HEK293 (cell line): ENCODE results near the gene CX3CL1.
"Not testable (repeated sequence)": the region's sequence is repeated elsewhere in the genome, so short reads cannot be mapped to it uniquely, and the experiment has no call there.

ENCODE experiments used
- CTCF ChIA-PET: fragments of 350-600 bp; formaldehyde crosslinking; extraction: SDS; loops from one replicate; lab custom pipeline; 2021; ENCODE audit warnings: antibody characterized with exemption; lab: Yijun Ruan, JAX
- POLR2A ChIA-PET: fragments of 300-600 bp; formaldehyde crosslinking; extraction: SDS; loops from one replicate; lab custom pipeline; 2020; ENCODE audit warnings: antibody characterized with exemption, inconsistent platforms; lab: Yijun Ruan, JAX
- H3K27ac ChIP-seq: fragments of 200-500 bp; sonication (Bioruptor generic); 2 replicates; pipeline ENCODE4 v1.5.1; 2014; ENCODE audit warnings: low read depth, low read length, control low read depth, inconsistent platforms; ENCODE audit errors: extremely low read depth
- H3K36me3 ChIP-seq, 2 experiments: fragments of 200-500 bp in 1 of 2; sonication (Bioruptor generic) in 1 of 2; 1 replicate in 1 of 2; 2 replicates in 1 of 2; pipeline ENCODE4 v1.5.1; 2014 to 2017; ENCODE audit warnings: inconsistent platforms in 2 of 2, low read length in 2 of 2; ENCODE audit not compliant: control insufficient read depth in 2 of 2, insufficient read depth in 1 of 2
- H3K4me1 ChIP-seq: fragments of 200-500 bp; sonication (Bioruptor generic); 2 replicates; pipeline ENCODE4 v1.5.1; 2014; ENCODE audit warnings: mild to moderate bottlenecking, low read length, inconsistent platforms; ENCODE audit not compliant: control insufficient read depth, insufficient read depth
- H3K4me3 ChIP-seq: 2 replicates; pipeline ENCODE4 v1.5.1; 2011; ENCODE audit warnings: low read depth, mild to moderate bottlenecking, control low read depth, low read length, moderate library complexity
- H3K9me3 ChIP-seq: fragments of 200-500 bp; sonication (Bioruptor generic); 2 replicates; pipeline ENCODE4 v1.5.1; 2014; ENCODE audit warnings: low read depth, low read length, inconsistent platforms; ENCODE audit not compliant: control insufficient read depth, insufficient read depth
- FEZF1 ChIP-seq: fragments of 450-650 bp; formaldehyde crosslinking; IDR thresholded peaks from 2 replicates; pipeline ENCODE4 v1.5.1; 2016; ENCODE audit warnings: missing biosample characterization, missing genetic modification characterization
- GLI2 ChIP-seq: fragments of 450-650 bp; formaldehyde crosslinking; IDR thresholded peaks from 2 replicates; pipeline ENCODE4; 2017; ENCODE audit warnings: missing biosample characterization, missing genetic modification characterization, low read depth, borderline replicate concordance
- HOXA7 ChIP-seq: sonication (generic); formaldehyde crosslinking; IDR thresholded peaks from 2 replicates; pipeline ENCODE4 v1.8.1; 2022; ENCODE audit warnings: missing genetic modification reagents, borderline replicate concordance
- KLF10 ChIP-seq: fragments of 450-650 bp; IDR thresholded peaks from 2 replicates; pipeline ENCODE4 v1.5.1; 2018; ENCODE audit warnings: missing biosample characterization, mild to moderate bottlenecking, missing genetic modification characterization
- OVOL3 ChIP-seq: fragments of 450-650 bp; formaldehyde crosslinking; IDR thresholded peaks from 2 replicates; pipeline ENCODE4 v1.5.1; 2016; ENCODE audit warnings: missing biosample characterization, missing genetic modification characterization
- TRIM28 ChIP-seq: IDR thresholded peaks from 2 replicates; pipeline ENCODE4 v1.6.1; 2011; ENCODE audit warnings: low read length, control low read depth, borderline replicate concordance
- WT1 ChIP-seq: fragments of 450-650 bp; formaldehyde crosslinking; IDR thresholded peaks from 2 replicates; pipeline ENCODE4 v1.5.1; 2016; ENCODE audit warnings: missing biosample characterization, missing genetic modification characterization
- ZBTB17 ChIP-seq: fragments of 450-650 bp; formaldehyde crosslinking; IDR thresholded peaks from 2 replicates; pipeline ENCODE4 v1.5.1; 2016; ENCODE audit warnings: missing biosample characterization, missing genetic modification characterization
- ZBTB20 ChIP-seq: fragments of 450-650 bp; formaldehyde crosslinking; IDR thresholded peaks from 2 replicates; pipeline ENCODE4 v1.5.1; 2016; ENCODE audit warnings: missing biosample characterization, missing genetic modification characterization
- ZNF133 ChIP-seq: fragments of 450-650 bp; formaldehyde crosslinking; IDR thresholded peaks from 2 replicates; pipeline ENCODE4 v1.5.1; 2016; ENCODE audit warnings: missing biosample characterization, missing genetic modification characterization
- ZNF266 ChIP-seq: fragments of 450-650 bp; formaldehyde crosslinking; IDR thresholded peaks from 2 replicates; pipeline ENCODE4 v1.5.1; 2016; ENCODE audit warnings: missing biosample characterization, missing genetic modification characterization, low read depth
- ZNF302 ChIP-seq: fragments of 450-650 bp; formaldehyde crosslinking; IDR thresholded peaks from 2 replicates; pipeline ENCODE4 v1.5.1; 2016; ENCODE audit warnings: missing biosample characterization, missing genetic modification characterization, low read depth
- ZNF362 ChIP-seq: fragments of 450-650 bp; formaldehyde crosslinking; IDR thresholded peaks from 2 replicates; pipeline ENCODE4 v1.5.1; 2016; ENCODE audit warnings: missing biosample characterization, missing genetic modification characterization
- ZNF37A ChIP-seq: fragments of 450-650 bp; IDR thresholded peaks from 2 replicates; pipeline ENCODE4 v1.5.1; 2018; ENCODE audit warnings: missing biosample characterization, missing genetic modification characterization
- ZNF416 ChIP-seq: fragments of 450-650 bp; formaldehyde crosslinking; IDR thresholded peaks from 2 replicates; pipeline ENCODE4 v1.5.1; 2016; ENCODE audit warnings: missing biosample characterization, missing genetic modification characterization
- ZNF548 ChIP-seq: fragments of 450-650 bp; formaldehyde crosslinking; IDR thresholded peaks from 2 replicates; pipeline ENCODE4 v1.5.1; 2016; ENCODE audit warnings: missing biosample characterization, missing genetic modification characterization
- ZNF558 ChIP-seq: fragments of 450-650 bp; formaldehyde crosslinking; IDR thresholded peaks from 2 replicates; pipeline ENCODE4 v1.5.1; 2016; ENCODE audit warnings: missing biosample characterization, missing genetic modification characterization
- ZNF76 ChIP-seq: fragments of 450-650 bp; formaldehyde crosslinking; IDR thresholded peaks from 2 replicates; pipeline ENCODE4; 2016; ENCODE audit warnings: low read depth, missing biosample characterization, missing genetic modification characterization, borderline replicate concordance
- ZNF785 ChIP-seq: fragments of 450-650 bp; formaldehyde crosslinking; IDR thresholded peaks from 2 replicates; pipeline ENCODE4 v1.5.1; 2016; ENCODE audit warnings: missing biosample characterization, missing genetic modification characterization
- ZNF843 ChIP-seq: fragments of 450-650 bp; formaldehyde crosslinking; IDR thresholded peaks from 2 replicates; pipeline ENCODE4 v1.5.1; 2016; ENCODE audit warnings: missing biosample characterization, missing genetic modification characterization
- TF ChIP-seq, protein P1 (sequence below): fragments of 450-650 bp; formaldehyde crosslinking; IDR thresholded peaks from 2 replicates; pipeline ENCODE4 v1.5.1; 2016; ENCODE audit warnings: missing biosample characterization, missing genetic modification characterization
- TF ChIP-seq, protein P2 (sequence below): fragments of 450-650 bp; formaldehyde crosslinking; IDR thresholded peaks from 2 replicates; pipeline ENCODE4 v1.5.1; 2016; ENCODE audit warnings: missing biosample characterization, missing genetic modification characterization, low read depth

The CX3CL1 gene

DNA sequence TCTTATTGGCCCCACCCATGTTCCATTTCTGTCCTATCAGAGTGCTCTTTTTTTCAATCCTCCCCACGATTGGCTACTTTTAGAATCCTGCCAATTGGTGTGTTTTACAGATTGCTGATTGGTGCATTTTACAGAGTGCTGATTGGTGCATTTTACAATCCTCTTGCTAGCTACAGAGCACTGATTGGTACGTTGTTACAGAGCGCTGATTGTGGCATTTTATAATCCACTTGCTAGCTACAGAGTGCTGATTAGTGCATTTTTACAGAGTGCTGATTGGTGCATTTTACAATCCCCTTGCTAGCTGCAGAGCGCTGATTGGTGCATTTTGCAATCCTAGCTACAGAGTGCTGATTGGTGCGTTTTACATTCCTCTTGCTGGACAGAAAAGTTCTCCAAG is 22.7 kb downstream of the CX3CL1 start:
- H3K27ac ChIP-seq: no peak overlapping the region
- POLR2A ChIA-PET: interaction anchor here (0.8 kb wide), 1 partner anchor 53 kb away, joined by 3 read pairs; the partner anchor contains the start of gene COQ9
- TF ChIP-seq ZNF558 (no peak), ZNF37A (no peak), ZBTB17 (tag by site-specific recombination) (no peak), ZNF133 (no peak), ZNF843 (no peak), FEZF1 (tag by site-specific recombination) (no peak), WT1 (tag by site-specific recombination) (no peak), ZNF266 (no peak), ZNF416 (no peak), GLI2 (tag by site-specific recombination) (no peak), ZBTB20 (no peak), ZNF362 (tag by site-specific recombination) (no peak), KLF10 (tag by site-specific recombination) (no peak), TRIM28 (no peak)
- TF ChIP-seq, protein P1, sequence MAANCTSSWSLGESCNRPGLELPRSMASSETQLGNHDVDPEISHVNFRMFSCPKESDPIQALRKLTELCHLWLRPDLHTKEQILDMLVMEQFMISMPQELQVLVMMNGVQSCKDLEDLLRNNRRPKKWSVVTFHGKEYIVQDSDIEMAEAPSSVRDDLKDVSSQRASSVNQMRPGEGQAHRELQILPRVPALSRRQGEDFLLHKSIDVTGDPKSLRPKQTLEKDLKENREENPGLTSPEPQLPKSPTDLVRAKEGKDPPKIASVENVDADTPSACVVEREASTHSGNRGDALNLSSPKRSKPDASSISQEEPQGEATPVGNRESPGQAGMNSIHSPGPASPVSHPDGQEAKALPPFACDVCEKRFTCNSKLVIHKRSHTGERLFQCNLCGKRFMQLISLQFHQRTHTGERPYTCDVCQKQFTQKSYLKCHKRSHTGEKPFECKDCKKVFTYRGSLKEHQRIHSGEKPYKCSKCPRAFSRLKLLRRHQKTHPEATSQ (tag by site-specific recombination): no peak
- TF ChIP-seq, protein P2, sequence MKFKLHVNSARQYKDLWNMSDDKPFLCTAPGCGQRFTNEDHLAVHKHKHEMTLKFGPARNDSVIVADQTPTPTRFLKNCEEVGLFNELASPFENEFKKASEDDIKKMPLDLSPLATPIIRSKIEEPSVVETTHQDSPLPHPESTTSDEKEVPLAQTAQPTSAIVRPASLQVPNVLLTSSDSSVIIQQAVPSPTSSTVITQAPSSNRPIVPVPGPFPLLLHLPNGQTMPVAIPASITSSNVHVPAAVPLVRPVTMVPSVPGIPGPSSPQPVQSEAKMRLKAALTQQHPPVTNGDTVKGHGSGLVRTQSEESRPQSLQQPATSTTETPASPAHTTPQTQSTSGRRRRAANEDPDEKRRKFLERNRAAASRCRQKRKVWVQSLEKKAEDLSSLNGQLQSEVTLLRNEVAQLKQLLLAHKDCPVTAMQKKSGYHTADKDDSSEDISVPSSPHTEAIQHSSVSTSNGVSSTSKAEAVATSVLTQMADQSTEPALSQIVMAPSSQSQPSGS: no peak
- TF ChIP-seq, all 188 proteins: peak for 0
- H3K4me3 ChIP-seq: no peak overlapping the region
- no peaks in the 10 kb centered on the region for H3K36me3 ChIP-seq
- CTCF ChIA-PET: interaction anchor here (0.9 to 1.8 kb wide), 2 partner anchors 22 to 95 kb away, joined by 3 to 11 read pairs; no protein-coding TSS in a partner anchor
- H3K9me3 ChIP-seq: no peaks in the 10 kb centered on the region
- no peaks in the 10 kb centered on the region for H3K4me1 ChIP-seq

DNA sequence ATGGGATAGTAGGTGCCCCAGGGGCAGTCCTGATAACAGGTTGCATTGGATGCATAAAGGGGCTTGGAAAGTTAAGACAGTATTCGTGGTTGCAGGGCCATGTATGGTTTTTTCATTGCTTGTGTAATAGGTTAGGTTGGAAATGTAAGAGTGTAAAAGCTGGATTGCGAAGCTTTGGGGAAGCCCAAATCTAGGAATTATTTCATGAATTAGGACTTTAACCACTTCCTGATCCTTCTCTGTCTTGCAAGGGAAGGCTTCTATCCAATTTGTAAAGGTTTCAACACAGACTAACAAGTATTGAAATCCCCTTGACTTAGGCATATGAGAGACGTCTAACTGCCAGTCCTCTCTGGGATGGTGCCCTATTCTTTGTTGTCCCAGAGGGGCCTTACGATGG is 24.5 kb downstream of the CX3CL1 start:
- Histone ChIP-seq H3K4me3 (no peak overlapping the region), H3K4me1 (no peaks in the 10 kb centered on the region), H3K27ac (no peak overlapping the region), H3K36me3 (no peaks in the 10 kb centered on the region), H3K9me3 (no peaks in the 10 kb centered on the region)
- TF ChIP-seq ZNF302 (tag by site-specific recombination) (no peak), OVOL3 (tag by site-specific recombination) (no peak), ZNF785 (tag by site-specific recombination) (no peak), ZNF548 (tag by site-specific recombination) (no peak), HOXA7 (CRISPR knock-in tag) (no peak), ZNF76 (no peak)
- POLR2A ChIA-PET: no interaction called here
- CTCF ChIA-PET: no interaction called here

DNA sequence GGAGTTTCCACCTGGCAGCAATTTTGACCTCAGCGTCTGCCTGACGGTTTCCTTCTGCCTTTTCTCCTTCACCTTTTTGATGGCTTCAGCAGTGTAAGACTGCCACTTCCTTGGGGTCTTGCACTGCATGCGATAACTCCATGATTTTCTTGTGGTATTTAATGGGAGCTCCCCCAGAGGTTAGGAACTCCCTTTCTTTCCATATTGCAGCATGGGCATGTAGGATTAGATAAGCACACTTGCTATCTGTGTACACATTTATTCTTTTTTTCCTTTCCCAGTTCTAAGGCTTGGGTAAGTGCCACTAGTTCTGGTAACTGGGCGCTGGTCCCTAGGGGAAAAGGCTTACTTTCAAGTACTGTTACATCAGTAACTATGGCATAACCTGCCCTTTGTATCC is 25.2 kb downstream of the CX3CL1 start:
- POLR2A ChIA-PET, H3K27ac ChIP-seq, CTCF ChIA-PET, H3K4me1 ChIP-seq, H3K4me3 ChIP-seq, H3K9me3 ChIP-seq, H3K36me3 ChIP-seq: not testable (repeated sequence)
